Glomerular endothelial cell (primary cell): Measurements from ENCODE around the gene PTPRN2. TPM values are rescaled to one million over a fixed set of nuclear protein-coding genes. Genes with fewer than 3 reads are reported as not detected.
"Not testable (repeated sequence)": the region's sequence is repeated elsewhere in the genome, so short reads cannot be mapped to it uniquely, and the experiment has no call there.

Source experiments
- DNase-seq: peaks from one replicate; pipeline ENCODE4 v3.0.0-alpha.2; 2011; ENCODE audit warnings: low read depth, low spot score; ENCODE audit errors: extremely low read depth
- total RNA-seq: library from RNA; depleted of rRNA; stranded (reverse); fragments of >200 nt; gene quantifications from 2 replicates; pipeline ENCODE4 v1.2.3, GENCODE V29; 2015

Gene PTPRN2
- total RNA-seq, 1 donor from 2014 or later, result 10.0 TPM

GRCh38 chr7:157715938-157716280 lies 871.7 kb downstream of the PTPRN2 start:
- DNase-seq, result no peak

DNA sequence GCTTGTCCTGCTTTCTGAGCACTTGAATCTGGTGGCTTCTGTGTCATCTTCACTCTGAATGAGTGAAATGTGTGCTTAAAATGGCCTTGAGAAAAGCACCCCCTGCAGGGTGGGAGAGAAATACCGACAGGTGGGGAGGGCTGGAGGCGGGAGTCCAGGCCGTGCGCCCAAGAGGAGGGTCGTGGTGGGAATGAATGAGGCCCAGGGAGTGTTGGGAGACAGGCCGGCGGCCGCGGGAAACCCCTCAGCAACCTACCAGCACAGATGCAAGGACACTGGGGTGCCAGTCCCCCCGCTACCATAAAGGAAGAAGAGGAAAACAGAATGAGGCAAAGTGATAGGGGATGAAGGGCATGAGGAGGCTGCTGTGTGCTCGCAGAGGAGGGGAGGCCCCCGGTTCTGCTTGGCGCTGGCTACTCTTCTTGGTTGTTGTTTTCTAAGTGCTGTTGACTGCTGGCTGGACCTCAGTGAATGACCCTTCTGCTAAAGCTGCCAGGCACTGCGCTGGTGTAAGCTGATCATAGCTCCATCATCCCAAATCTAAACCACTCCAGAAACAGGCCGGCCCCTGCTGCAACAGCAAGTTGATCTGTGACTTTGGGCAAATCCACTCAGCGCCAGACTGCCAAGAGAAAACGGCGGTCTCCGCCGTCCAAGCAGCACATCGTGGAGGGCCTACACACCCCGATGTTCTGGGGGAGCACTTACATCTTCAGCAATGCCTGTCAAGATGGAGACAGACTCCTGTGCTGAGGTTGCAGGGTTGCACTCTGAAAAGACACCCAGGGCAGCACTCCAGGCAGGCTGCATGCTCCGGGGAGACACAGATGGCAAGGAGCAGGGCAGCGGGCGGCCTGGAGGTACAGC lies 872.3 kb downstream of the PTPRN2 start:
- DNase-seq, result no peak

GRCh38 chr7:157714166-157715070 lies 873.2 kb downstream of the PTPRN2 start:
- DNase-seq, result no peak

DNA sequence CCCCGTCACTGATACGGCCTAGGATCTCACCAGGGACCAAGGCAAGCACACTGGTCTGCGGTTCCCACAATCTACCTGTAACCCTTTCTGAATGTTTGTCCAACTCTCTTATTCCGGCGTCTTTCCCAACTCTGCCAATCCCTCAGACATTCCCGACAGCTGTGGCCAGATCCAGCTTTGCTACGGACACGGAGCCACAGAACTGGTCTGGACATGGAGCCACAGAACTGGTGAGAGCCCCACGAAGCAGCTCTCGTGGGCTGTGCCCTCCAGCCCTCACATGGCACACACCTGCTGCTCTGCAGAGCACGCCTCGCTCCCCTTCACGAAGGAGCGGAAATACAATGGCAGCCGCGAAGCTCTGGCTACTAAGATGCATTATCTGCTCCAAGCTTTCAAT lies 874.0 kb downstream of the PTPRN2 start:
- DNase-seq, result no peak

DNA sequence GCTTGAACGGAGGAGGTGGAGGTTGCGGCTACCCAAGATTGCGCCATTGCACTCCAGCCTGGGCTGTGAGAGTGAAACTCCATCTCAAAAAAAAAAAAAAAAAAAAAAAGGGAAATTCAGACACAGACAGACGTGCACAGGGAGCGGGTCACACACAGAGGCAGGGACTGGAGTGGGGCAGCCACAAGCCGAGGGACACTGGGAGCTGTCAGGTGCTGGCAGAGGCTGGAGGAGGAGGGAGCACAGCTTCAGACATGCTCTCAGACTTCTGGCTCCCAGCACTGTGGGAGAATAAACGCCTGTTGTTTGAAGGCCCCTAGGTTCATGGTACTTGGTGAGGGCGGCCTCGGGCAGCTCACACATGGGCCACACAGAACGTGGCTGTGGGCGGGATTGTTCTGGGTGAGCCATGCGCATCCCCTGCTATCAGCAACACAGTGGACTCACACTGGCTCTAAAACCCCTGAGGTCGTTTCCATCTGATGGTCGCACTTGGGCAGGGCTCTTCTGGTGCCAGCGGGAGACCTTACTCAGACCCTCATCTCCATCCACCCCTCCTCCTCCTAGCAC lies 874.9 kb downstream of the PTPRN2 start:
- no peak for DNase-seq

GRCh38 chr7:157711353-157711888 lies 876.2 kb downstream of the PTPRN2 start:
- DNase-seq, result no peak

- DNase-seq, result no peak
Measured at GRCh38 chr7:157710396-157710795, 877.2 kb downstream of the PTPRN2 start.

DNA sequence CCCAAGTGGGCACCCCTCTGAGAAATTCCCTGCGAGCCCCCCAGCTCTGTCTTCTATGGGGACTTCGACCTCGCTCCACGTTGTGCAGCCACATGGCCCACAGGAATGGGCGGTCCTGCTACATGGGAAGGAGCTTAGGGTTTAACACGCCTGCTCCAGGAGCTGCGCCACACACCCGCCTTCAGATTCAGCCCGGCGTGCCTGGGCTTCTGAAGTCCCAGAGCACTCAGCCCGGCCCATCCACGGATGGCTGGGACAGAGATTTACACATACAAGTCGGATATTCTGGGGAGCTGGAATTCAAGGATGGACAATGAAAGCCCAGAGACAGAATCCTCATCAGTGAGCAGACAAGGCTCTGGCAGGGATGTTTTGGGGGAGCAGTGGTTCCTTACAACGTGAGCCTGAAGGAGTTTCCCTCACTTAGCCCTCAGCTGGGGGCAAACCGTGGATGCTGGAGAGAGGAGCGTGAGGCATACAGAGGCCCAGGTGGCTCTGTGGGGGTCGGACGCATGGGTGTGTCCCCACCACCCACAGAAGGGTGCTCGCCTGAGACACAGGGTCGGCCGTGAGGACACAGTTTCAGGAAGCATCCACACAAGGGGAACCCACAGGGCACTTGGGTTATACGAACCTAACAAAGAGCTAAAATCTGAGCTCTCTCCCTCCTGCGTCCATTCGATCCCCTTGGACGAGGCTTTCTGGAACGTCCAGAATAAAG lies 877.9 kb downstream of the PTPRN2 start:
- no peak for DNase-seq

- DNase-seq, result no peak
Measured at GRCh38 chr7:157708919-157709295, 878.7 kb downstream of the PTPRN2 start.

- no peak for DNase-seq
Measured at GRCh38 chr7:157707983-157708918, 879.4 kb downstream of the PTPRN2 start.

- DNase-seq, result no peak
Measured at GRCh38 chr7:157704365-157704764, 883.3 kb downstream of the PTPRN2 start.

DNA sequence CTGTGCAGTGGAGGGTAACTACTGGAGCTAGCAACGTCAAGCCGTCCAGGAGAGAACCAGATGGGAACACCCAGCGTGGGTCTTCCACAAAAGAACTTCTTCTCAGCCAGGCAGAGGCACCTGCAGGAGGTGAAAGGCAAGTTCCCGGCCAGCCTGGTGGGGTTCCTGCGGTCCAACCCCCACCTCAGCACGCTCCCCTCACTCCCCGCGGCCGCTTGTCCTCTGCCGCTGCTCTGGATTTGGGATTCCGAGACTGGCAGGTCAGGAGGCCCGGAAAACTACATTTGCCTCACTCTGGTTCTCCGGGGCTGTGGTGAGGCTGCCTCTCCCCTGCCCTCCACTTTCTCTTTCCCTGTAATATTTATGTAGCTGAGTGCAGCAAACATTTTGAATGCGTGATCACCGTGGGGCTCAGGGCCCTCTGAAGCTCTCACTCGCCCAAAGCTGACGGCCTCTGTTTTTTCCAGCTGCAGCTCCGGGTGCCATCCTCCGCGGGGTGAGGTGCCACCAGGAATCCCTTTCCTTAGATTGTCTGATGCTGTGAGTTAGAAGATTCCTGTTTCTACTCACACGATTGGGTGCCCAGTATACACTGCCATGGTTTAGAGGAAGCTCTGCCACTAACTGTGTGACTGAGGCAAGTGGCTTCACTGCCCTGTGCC lies 884.0 kb downstream of the PTPRN2 start:
- DNase-seq, result no peak

DNA sequence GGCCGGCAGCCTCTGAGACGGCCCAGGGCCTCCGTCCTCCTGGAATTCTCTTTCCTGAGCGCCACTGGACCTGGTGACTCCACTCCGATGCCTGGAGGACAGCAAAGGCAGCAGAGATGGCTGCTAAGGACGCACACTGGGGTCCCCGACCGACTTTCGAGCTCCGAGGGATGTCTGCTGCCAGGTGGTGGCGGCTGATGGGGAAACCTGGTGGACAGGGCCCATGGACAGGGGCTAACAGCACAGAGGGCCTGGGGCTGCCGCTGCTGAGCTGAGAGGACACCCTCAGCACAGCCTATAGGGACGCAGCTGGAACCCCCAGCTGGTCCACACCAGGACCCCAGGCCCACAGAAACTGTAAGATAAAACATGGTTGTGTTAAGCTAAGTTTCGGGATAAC lies 884.5 kb downstream of the PTPRN2 start:
- DNase-seq, result no peak

DNA sequence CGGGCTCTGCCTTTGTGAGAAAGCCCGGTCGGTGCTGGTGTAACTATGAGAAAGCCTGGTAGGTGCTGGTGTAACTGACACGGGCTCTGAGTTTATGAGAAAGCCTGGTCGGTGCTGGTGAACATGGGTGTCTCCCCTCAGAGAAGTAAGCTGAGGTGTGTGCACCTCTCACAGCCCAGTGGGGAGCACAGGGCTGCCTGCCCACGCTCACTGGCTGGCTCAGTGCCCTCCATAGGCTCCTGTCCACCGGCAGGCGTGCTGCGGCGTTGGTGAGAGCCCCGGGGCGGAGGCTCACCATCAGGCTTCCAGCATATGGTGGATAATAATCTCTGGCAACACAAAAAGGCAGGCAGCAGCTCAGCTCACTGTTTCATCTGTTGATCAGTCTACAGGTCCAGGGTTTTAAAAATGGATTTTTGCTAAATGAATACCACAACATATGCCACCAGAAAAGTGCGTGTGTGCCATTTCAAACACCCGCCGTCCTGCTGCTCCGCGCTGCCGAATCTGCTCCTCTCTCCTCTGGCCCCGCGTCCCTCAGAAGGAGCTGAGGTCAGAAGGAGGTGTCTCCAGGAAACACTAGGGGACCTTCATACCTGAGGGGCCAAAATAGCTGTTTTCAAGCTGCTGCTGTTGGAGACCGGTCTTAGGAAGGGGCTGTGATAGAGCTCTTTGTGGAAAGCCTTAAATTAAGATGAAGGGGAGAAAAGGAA lies 885.2 kb downstream of the PTPRN2 start:
- DNase-seq, result no peak

DNA sequence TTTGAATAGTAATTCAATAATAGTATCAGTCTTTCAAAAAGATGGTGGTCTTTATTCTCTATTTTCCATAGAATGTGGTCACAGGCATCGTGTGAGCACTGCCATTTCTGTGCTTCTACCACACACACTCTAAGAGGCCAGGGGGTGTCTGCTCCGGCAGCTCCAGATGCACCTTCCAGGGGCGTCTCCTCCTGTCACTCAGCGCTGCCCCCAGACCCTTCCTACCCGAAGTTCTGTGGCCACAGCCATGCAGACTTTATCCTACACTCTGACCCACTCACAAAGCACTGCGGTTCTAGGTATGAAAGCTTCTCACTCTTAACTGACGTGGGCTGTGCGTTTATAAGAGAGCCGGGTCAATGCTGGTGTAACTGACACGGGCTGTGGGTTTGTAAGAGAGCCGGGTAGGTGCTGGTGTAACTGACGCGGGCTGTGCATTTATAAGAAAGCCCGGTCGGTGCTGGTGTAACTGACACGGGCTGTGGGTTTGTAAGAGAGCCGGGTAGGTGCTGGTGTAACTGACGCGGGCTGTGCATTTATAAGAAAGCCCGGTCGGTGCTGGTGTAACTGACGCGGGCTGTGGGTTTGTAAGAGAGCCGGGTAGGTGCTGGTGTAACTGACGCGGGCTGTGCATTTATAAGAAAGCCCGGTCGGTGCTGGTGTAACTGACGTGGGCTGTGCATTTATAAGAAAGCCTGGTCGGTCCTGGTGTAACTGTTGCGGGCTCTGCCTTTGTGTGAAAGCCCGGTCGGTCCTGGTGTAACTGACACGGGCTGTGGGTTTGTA lies 886.0 kb downstream of the PTPRN2 start:
- DNase-seq, result not testable (repeated sequence)

DNA sequence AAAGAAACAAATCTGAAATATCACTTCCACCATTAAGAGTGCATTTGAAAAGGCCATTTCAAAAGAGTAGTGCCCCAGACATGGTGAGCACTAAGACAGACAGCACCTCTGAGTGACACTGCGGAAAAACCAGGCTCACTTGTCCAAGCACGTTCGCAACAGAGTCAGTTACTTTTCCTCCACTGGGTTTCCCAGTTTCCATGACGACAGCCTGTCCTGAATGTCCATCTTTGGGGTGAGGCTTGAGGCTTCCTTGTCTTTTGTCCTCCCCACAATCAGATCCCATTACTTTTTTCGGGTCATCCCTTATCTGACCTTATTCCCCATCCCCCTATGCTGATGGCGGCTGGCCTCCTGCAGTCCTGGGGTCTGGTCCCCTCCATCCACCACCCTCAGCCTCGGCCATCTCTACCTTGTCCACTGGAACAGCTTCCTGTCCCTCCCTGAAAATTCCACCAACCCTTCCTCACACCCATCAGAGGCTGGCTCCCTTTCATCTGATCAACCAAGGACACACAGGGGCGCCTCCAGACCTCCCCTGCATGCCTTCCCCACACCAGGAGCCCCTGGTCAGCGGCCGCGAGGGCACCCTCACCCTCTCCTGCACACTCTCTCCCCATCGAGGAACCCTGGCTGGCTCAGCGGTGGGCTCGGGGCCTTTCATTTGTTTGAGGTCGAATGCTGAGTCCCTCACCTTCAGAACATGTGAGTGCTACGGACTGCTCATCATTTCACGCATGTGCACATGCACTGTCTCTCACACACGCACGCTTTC lies 887.2 kb downstream of the PTPRN2 start:
- DNase-seq, result no peak
